Measurements from ENCODE around the gene TBCA. TPM values are rescaled to one million over a fixed set of nuclear protein-coding genes. Genes with fewer than 3 reads are reported as not detected.

TBCA gene
- total and polyA plus RNA-seq, 2 donors (not counting 3 experiments of a cell fraction or from before 2014, with no cell fraction given) = 48.2 to 206 TPM

GRCh38 chr5:77806213-77806843 is 30.2 kb upstream of the TBCA start:
- Histone ChIP-seq H3K9me1 (replicated peaks; ENCODE audit: control insufficient read depth, extremely low read depth, insufficient read depth, low read length) (no peaks in the 10 kb centered on the region), H3K9ac (replicated peaks; ENCODE audit: extremely low read depth, insufficient read depth, low read length) (no peak overlapping the region), H3K4me2 (ENCODE audit: insufficient read depth, low read length) (no peak overlapping the region), H3K9me3 (replicated peaks; ENCODE audit: control insufficient read depth, insufficient read depth, low read length) (no peaks in the 10 kb centered on the region), H3K27ac (ENCODE audit: insufficient read depth, low read depth, low read length) (no peak overlapping the region), H3K4me1 (ENCODE audit: control insufficient read depth, extremely low read depth, insufficient read depth, low read length) (no peaks in the 10 kb centered on the region), H2AFZ (ENCODE audit: low read depth, low read length) (no peak overlapping the region), H3K36me3 (ENCODE audit: control insufficient read depth in 2 of 2, extremely low read depth in 1 of 2, insufficient read depth in 2 of 2, low read length in 2 of 2) (no peaks in the 10 kb centered on the region), H3K27me3 (ENCODE audit: control insufficient read depth in 2 of 2, insufficient read depth in 2 of 2, low read length in 2 of 2) (peaks cover 2 to 14% of the 10 kb centered on the region in 2 experiments), H4K20me1 (replicated peaks; ENCODE audit: control insufficient read depth, extremely low read depth, insufficient read depth, low read length) (no peaks in the 10 kb centered on the region), H3K79me2 (ENCODE audit: control insufficient read depth, insufficient read depth, low read length) (no peaks in the 10 kb centered on the region), H3K4me3 (replicated peaks in 1 of 3; ENCODE audit: insufficient read depth in 1 of 3, low read depth in 1 of 3, low read length in 3 of 3) (no peak overlapping the region)
- ChIA-PET CTCF (interaction anchor here (0.6 to 1.0 kb wide), 3 partner anchors 27 to 1219 kb away, joined by 3 read pairs; no protein-coding TSS in a partner anchor), POLR2A (interaction anchor here (0.6 kb wide), 1 partner anchor 99 kb away, joined by 5 read pairs; no protein-coding TSS in a partner anchor)
- FAIRE-seq (peak; percentile 43), DNase-seq (ENCODE audit: low read depth, low spot score) (peak; percentile 7)
- intact Hi-C loops (cut with micrococcal nuclease) = no loop called here
- TF ChIP-seq POLR2AphosphoS5 (IDR thresholded peaks at IDR 0.05; ENCODE audit: insufficient read depth, low read depth, low read length) = no peak
- no peak for TF ChIP-seq EZH2 (IDR thresholded peaks at IDR 0.05; ENCODE audit: borderline replicate concordance, low read depth, low read length, severe bottlenecking)
- no peak for TF ChIP-seq CTCF (IDR thresholded peaks at IDR 0.05; ENCODE audit: extremely low read depth in 1 of 2, insufficient read depth in 1 of 2, low read depth in 1 of 2, low read length in 2 of 2)
- TF ChIP-seq MYC (IDR thresholded peaks at IDR 0.05; ENCODE audit: low read depth, low read length) = no peak
- TF ChIP-seq GATA2 (IDR thresholded peaks at IDR 0.05; ENCODE audit: insufficient read depth, insufficient read length, low read depth, low read length) = no peak
- TF ChIP-seq POLR2A (IDR thresholded peaks at IDR 0.05; ENCODE audit: low read depth, low read length) = no peak
- no peak for TF ChIP-seq FOS (IDR thresholded peaks at IDR 0.05; ENCODE audit: borderline replicate concordance, insufficient read depth, low read length)
- no peak for TF ChIP-seq JUN (IDR thresholded peaks at IDR 0.05; ENCODE audit: borderline replicate concordance, insufficient read depth, insufficient read length, low read depth)
- TF ChIP-seq, protein P1, sequence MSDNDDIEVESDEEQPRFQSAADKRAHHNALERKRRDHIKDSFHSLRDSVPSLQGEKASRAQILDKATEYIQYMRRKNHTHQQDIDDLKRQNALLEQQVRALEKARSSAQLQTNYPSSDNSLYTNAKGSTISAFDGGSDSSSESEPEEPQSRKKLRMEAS (IDR thresholded peaks at IDR 0.05; ENCODE audit: insufficient read depth, insufficient read length) = no peak
- dilution Hi-C loops (cut with MboI; ENCODE audit: extremely low pct_ligation_motif_present, low sequenced_read_pairs) = no loop called here
- BruUV-seq (replicated peaks) = no TSS peak

All from endothelial cell of umbilical vein (primary cell).